ENCODE results near the gene LEMD2. TPM values are rescaled to one million over a fixed set of nuclear protein-coding genes. Genes with fewer than 3 reads are reported as not detected.

LEMD2 gene
- total RNA-seq, 1 donor: 47.4 TPM

DNA sequence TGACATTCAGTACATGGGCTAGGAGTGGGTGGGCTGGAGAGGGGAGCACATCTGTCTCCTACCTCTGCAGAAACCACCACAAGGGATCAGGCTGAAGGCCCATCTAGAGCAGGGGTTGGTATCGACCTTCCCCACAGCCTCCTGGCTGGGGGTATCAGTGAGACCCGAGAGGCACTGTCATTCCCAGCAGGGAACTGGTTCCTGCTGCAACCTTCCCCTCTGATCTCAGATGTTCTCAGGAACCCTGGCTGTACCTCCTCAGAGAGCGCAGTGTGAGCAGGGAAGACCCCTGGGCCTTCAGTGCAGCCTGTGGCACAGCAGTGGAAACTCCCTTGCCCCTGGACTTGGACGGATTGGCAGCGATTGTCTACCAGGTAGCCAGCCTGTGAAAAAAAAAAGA is 50.1 kb downstream of the LEMD2 start:
- H3K36me3 ChIP-seq (ENCODE audit: insufficient read depth, low read length): no peaks in the 10 kb centered on the region
- TF ChIP-seq, protein P1, sequence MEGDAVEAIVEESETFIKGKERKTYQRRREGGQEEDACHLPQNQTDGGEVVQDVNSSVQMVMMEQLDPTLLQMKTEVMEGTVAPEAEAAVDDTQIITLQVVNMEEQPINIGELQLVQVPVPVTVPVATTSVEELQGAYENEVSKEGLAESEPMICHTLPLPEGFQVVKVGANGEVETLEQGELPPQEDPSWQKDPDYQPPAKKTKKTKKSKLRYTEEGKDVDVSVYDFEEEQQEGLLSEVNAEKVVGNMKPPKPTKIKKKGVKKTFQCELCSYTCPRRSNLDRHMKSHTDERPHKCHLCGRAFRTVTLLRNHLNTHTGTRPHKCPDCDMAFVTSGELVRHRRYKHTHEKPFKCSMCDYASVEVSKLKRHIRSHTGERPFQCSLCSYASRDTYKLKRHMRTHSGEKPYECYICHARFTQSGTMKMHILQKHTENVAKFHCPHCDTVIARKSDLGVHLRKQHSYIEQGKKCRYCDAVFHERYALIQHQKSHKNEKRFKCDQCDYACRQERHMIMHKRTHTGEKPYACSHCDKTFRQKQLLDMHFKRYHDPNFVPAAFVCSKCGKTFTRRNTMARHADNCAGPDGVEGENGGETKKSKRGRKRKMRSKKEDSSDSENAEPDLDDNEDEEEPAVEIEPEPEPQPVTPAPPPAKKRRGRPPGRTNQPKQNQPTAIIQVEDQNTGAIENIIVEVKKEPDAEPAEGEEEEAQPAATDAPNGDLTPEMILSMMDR (IDR thresholded peaks at IDR 0.05; ENCODE audit: extremely low read depth, low read depth, low read length): no peak
- no peaks in the 10 kb centered on the region for H3K4me1 ChIP-seq (ENCODE audit: insufficient read depth, low read length)
- H3K27ac ChIP-seq (ENCODE audit: low read depth, low read length): no peak overlapping the region
- no peaks in the 10 kb centered on the region for H3K9me3 ChIP-seq (ENCODE audit: low read depth, low read length)
- H3K4me3 ChIP-seq (ENCODE audit: insufficient read depth, low read length): no peak overlapping the region
- H3K4me2 ChIP-seq (ENCODE audit: insufficient read depth, low read length): no peak overlapping the region
- no peaks in the 10 kb centered on the region for H3K79me2 ChIP-seq (ENCODE audit: insufficient read depth, low read length)
- no peaks in the 10 kb centered on the region for H4K20me1 ChIP-seq (ENCODE audit: insufficient read depth, low read length)
- H2AFZ ChIP-seq (ENCODE audit: low read length): no peak overlapping the region
- no peak for DNase-seq (ENCODE audit: insufficient read length, low spot score, missing footprints)
- peaks cover 6% of the 10 kb centered on the region for H3K27me3 ChIP-seq (ENCODE audit: insufficient read depth, low read length)

GRCh38 chr6:33738153-33738552 is 50.8 kb downstream of the LEMD2 start:
- TF ChIP-seq, protein P1 (IDR thresholded peaks at IDR 0.05; ENCODE audit: extremely low read depth, low read depth, low read length): no peak
- Histone ChIP-seq H4K20me1 (ENCODE audit: insufficient read depth, low read length) (no peaks in the 10 kb centered on the region), H3K4me3 (ENCODE audit: insufficient read depth, low read length) (no peak overlapping the region), H3K79me2 (ENCODE audit: insufficient read depth, low read length) (no peaks in the 10 kb centered on the region), H2AFZ (ENCODE audit: low read length) (no peak overlapping the region), H3K4me1 (ENCODE audit: insufficient read depth, low read length) (no peaks in the 10 kb centered on the region), H3K4me2 (ENCODE audit: insufficient read depth, low read length) (no peak overlapping the region), H3K27me3 (ENCODE audit: insufficient read depth, low read length) (peaks cover 5% of the 10 kb centered on the region), H3K36me3 (ENCODE audit: insufficient read depth, low read length) (no peaks in the 10 kb centered on the region), H3K9me3 (ENCODE audit: low read depth, low read length) (no peaks in the 10 kb centered on the region), H3K27ac (ENCODE audit: low read depth, low read length) (no peak overlapping the region)
- no peak for DNase-seq (ENCODE audit: insufficient read length, low spot score, missing footprints)

DNA sequence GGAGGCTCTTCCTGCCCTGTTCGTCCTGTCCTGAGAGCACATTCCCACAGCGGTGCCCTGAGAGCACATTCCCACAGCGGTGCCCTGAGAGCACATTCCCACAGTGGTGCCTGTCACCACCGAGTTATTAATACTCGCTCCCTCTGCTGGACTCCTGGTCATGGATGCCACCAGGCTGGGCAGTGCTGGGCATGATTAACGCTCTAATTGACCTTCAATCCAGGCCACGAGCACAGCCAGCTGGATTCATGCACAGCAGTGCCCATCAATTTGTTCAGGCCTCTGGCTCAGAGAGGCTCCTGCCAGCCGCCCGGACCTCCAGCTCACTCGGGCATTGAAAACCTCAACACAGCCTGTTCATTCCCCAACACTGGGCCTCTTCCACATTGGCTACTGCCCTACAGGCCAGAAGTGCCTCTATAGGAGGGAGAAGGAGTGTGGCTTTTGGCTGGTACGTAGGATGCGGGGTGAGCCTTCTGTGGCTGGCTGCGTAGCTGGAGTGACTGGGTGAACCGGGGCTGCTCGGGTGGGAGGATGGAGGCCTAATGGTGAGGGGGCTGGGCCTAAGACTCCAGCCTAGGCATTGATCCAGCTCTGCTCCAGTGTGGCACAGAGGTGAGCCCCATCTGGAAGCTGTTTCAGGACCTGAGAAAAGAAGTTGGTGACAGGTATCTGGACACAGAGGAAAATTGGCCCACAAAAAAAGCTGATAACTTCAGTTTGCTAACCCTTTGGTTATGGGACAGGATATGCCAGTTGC is 51.5 kb downstream of the LEMD2 start:
- Histone ChIP-seq H3K9me3 (ENCODE audit: low read depth, low read length) (no peaks in the 10 kb centered on the region), H3K4me1 (ENCODE audit: insufficient read depth, low read length) (no peaks in the 10 kb centered on the region), H3K27ac (ENCODE audit: low read depth, low read length) (no peak overlapping the region), H4K20me1 (ENCODE audit: insufficient read depth, low read length) (no peaks in the 10 kb centered on the region), H3K27me3 (ENCODE audit: insufficient read depth, low read length) (no peaks in the 10 kb centered on the region), H3K4me2 (ENCODE audit: insufficient read depth, low read length) (no peak overlapping the region), H3K4me3 (ENCODE audit: insufficient read depth, low read length) (no peak overlapping the region), H3K36me3 (ENCODE audit: insufficient read depth, low read length) (no peaks in the 10 kb centered on the region), H3K79me2 (ENCODE audit: insufficient read depth, low read length) (no peaks in the 10 kb centered on the region), H2AFZ (ENCODE audit: low read length) (no peak overlapping the region)
- TF ChIP-seq, protein P1 (IDR thresholded peaks at IDR 0.05; ENCODE audit: extremely low read depth, low read depth, low read length): no peak
- DNase-seq (ENCODE audit: insufficient read length, low spot score, missing footprints): no peak

GRCh38 chr6:33735216-33735615 is 53.7 kb downstream of the LEMD2 start:
- Histone ChIP-seq H3K36me3 (ENCODE audit: insufficient read depth, low read length) (no peaks in the 10 kb centered on the region), H3K4me2 (ENCODE audit: insufficient read depth, low read length) (no peak overlapping the region), H4K20me1 (ENCODE audit: insufficient read depth, low read length) (no peaks in the 10 kb centered on the region), H3K4me3 (ENCODE audit: insufficient read depth, low read length) (no peak overlapping the region), H3K79me2 (ENCODE audit: insufficient read depth, low read length) (no peaks in the 10 kb centered on the region), H3K27ac (ENCODE audit: low read depth, low read length) (no peak overlapping the region), H3K9me3 (ENCODE audit: low read depth, low read length) (no peaks in the 10 kb centered on the region), H3K4me1 (ENCODE audit: insufficient read depth, low read length) (no peaks in the 10 kb centered on the region), H3K27me3 (ENCODE audit: insufficient read depth, low read length) (no peaks in the 10 kb centered on the region), H2AFZ (ENCODE audit: low read length) (no peak overlapping the region)
- no peak for DNase-seq (ENCODE audit: insufficient read length, low spot score, missing footprints)
- TF ChIP-seq, protein P1 (IDR thresholded peaks at IDR 0.05; ENCODE audit: extremely low read depth, low read depth, low read length): no peak

Data from osteoblast (primary cell).